HL-60/S4 treated with phorbol 12-myristate 13-acetate at 8.2 ng/mL for 4 days and 3 days (cell line): Measurements from ENCODE around the gene CDX1.

Experiments used
- in situ Hi-C: fragments of 300-500 bp; cut with MboI; formaldehyde crosslinking; loops from 2 replicates; pipeline ENCODE4 v1.15.0; 2022; ENCODE audit warnings: low sequenced_read_pairs

Gene CDX1

DNA sequence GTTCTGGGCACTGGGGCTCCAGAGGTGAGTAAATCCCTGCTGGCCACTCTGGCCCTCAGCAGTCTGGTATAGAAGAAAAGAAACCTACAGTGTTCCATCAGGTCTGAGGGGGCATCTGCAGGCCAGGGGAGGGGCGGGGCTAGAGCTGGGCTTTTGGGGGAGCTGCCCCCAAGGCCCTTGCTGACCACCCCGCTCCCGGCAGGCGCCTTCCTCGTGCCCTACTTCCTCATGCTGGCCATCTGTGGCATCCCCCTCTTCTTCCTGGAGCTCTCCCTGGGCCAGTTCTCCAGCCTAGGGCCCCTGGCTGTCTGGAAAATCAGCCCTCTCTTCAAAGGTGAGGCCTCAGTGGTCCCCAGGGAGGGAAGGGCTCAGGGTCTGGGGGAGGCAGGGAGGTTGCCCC lies 29.9 kb downstream of the CDX1 start:
- in situ Hi-C loops, result no loop called here

DNA sequence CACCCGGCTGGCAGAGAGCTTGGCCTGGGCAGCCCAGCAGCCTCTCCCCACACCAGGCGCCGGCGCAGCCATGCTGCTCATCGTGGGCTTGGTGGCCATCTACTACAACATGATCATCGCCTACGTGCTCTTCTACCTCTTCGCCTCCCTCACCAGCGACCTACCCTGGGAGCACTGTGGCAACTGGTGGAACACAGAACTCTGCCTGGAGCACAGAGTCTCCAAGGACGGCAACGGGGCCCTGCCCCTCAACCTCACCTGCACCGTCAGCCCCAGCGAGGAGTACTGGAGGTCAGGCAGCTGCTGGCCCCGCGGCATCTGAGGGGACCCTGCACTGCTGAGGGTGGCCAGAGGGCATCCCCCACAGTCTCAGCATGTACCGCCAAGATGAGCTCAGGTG lies 30.4 kb downstream of the CDX1 start:
- in situ Hi-C loops, result no loop called here

DNA sequence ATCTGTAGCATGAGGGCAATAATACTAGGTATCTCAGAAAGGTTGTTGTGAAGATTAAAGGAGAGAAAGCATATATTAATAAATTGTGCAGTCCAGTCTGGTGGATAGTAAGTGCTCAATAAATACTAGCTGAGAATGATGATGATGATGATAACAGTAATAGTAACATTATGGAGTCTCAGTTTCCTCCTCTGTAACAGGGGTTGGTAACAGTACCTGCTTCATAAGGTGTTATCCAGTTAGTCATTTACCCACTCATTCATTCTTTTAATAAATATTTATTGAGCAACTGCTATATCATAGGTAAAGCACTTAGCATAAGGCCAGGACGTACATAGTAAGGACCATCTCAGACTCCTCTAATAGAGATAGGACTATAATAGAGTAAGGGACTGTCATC lies 30.9 kb downstream of the CDX1 start:
- in situ Hi-C loops, result no loop called here

DNA sequence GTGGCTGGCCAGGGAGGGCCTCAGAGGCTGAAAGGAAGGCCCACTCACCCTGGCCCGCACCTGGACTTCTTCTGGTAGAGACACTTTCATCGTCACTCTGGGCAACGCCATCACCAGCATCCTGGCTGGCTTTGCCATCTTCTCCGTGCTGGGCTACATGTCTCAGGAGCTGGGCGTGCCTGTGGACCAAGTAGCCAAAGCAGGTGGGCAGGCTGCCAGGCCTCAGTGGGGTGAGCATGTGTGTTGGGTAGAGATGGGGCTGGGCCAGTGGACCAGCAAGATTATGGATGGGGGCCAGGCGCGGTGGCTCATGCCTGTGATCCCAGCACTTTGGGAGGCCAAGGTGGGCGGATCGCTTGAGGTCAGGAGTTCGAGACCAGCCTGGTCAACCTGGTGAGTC lies 35.9 kb downstream of the CDX1 start:
- in situ Hi-C loops, result loop anchor here (25.0 kb wide), 1 partner anchor 165 kb away; no protein-coding TSS in a partner anchor

DNA sequence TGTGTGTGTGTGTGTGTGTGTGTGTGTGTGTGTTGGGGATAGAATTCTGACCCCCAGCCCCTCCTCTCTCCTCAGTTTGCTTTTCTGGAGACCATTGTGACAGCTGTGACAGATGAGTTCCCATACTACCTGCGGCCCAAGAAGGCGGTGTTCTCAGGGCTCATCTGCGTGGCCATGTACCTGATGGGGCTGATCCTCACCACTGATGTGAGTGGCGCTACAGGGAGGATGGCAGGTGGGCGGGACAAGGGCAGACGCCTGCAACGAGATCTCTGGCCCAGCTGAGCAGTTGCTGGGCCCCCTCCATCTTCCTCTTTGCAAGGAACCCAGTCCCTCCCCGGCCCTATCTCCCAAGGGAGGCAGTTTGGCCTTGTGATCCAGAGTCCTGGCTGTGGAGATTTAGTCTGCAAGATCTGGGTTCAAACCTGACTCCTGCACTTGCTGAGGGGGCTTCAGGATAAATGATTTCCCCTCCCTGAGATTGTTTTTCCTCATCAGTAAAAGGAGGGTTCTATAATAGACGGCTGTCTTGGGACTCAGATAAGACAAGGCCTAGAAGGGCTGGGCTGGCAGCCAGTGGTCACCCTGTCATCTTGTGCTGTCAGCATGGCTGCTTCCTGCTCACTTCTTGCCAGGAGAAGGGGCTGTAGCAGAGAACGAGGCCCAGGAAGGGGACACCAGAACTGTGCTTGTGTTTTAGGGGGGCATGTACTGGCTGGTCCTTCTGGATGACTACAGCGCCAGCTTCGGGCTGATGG lies 37.4 kb downstream of the CDX1 start:
- in situ Hi-C loops, result loop anchor here (25.0 kb wide), 1 partner anchor 167 kb away; no protein-coding TSS in a partner anchor

DNA sequence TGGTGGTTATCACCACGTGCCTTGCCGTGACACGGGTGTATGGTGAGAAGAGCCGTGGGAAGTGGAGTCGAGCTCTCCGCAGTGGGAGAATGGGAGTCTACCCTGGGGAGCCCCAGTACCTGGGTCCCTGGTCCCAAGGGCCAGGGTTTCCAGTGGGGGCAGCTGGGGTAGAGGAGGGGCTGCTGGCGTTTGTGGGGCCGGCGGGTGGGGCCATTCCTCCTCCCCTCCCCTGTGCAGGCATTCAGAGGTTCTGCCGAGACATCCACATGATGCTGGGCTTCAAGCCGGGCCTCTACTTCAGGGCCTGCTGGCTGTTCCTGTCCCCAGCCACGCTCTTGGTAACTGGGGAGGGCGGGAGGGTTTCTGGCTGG lies 38.0 kb downstream of the CDX1 start:
- in situ Hi-C loops, result loop anchor here (25.0 kb wide), 1 partner anchor 167 kb away; no protein-coding TSS in a partner anchor

DNA sequence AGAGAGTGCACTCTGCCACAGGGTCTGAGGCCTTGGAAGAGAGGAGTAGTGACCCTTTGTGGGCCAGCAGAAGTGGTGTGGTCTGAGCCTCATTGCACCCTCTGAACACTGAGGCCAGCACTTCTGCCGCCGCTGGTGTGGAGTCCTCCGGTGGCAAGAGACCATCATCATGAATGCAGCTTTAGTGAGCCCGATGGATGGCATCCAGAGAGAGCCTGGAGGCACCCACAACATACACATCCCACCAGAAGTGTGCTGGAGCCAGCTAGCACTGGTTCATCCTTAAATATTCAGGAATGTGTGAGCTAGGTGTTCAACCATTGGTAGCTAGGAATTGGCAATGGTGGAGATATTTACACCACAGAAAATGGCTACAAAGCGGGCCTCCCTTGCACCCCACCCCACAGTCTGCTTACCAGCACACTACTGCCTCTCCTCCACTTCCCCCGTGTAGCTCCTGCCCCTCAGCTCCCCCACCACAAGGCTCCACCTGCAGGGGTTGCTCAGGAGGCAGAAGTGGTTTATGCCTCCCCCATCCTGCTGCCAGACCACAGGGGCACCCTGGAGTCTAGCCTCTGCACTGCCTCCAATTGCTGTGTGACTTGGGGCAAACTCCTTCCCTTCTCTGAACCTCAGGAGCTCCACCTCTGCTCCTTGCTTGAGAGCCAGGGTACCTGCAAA lies 39.7 kb downstream of the CDX1 start:
- in situ Hi-C loops, result loop anchor here (25.0 kb wide), 1 partner anchor 169 kb away; no protein-coding TSS in a partner anchor

DNA sequence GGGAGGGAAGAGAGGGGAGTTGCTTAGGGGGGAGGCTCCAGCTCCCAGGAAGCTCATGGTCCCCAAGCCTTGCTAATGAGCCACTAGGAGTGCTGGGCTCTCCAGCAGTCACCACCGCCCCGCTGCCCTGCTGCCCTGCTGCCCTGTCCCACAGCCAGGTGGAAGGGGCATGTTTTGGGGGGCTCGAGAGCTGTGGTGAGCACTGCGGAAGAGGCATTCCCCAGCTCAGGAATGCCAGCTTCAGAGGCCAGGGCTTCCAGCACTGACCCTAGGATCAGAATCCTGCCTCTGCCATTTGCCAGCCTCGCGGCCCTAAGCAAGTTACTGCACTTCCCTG lies 40.2 kb downstream of the CDX1 start:
- in situ Hi-C loops, result loop anchor here (25.0 kb wide), 1 partner anchor 169 kb away; no protein-coding TSS in a partner anchor

DNA sequence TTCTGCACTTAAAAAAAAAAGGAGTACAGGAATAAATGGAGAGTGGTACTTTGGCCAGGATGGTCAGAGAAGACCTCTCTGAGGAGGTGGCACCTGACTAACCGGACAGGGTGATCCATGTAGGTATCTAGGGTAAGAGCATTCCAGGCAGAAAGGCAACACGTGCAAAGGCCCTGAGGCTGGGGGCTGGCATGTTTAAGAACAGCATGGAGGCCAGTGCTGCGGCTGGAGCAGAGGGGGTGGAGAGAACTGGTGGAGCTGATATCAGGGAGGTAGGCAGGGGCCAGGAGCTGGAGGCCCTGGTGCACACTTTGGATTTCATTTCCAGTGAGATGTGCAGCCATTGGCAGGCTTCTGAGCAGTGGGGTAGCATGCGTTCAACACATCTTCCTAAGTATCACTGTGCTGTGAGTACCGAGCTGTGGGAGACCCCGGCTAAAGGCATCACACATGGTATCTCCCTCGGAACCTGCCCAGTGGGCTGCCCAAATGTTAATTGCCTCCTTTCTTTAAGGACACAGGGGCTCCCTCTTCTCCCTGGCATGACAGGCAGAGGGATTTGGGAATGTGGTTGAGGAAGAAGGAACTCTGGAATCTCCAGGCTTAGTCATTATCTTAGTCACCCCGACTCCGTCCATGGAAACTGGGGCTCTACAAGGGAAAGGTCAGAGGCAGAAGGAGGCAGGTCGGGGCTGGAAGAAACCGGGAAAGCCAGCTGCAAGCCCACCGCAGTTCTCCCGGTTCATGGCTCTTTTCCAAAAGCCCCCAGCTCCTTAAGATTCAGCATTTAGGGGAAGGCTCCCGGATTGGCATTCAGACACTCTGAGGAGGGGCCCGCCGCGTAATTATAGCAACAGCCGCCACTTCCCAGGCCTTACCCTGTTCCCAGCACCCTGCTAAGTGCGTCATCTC lies 41.9 kb downstream of the CDX1 start:
- in situ Hi-C loops, result loop anchor here (25.0 kb wide), 1 partner anchor 171 kb away; no protein-coding TSS in a partner anchor

DNA sequence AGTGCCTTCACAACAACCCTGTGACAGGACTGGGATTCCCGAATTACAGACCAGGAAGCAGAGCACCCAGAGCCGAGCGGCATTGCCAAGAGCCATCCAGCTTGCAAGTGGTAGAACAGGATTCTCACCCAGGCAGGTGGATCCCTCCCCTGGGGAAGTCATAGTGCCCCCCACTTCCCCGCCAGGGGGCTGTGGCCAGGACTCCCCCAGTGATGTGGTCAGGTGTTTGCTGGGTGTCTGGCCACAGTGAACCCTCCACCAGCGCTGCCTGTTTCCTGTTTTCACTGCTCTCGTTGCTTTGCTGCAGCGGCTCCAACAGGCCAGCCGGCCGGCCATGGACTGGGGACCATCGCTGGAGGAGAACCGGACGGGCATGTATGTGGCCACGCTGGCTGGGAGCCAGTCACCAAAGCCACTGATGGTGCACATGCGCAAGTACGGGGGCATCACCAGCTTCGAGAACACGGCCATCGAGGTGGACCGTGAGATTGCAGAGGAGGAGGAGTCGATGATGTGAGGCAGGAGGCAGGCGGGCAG lies 42.6 kb downstream of the CDX1 start:
- in situ Hi-C loops, result loop anchor here (25.0 kb wide), 1 partner anchor 172 kb away; no protein-coding TSS in a partner anchor

DNA sequence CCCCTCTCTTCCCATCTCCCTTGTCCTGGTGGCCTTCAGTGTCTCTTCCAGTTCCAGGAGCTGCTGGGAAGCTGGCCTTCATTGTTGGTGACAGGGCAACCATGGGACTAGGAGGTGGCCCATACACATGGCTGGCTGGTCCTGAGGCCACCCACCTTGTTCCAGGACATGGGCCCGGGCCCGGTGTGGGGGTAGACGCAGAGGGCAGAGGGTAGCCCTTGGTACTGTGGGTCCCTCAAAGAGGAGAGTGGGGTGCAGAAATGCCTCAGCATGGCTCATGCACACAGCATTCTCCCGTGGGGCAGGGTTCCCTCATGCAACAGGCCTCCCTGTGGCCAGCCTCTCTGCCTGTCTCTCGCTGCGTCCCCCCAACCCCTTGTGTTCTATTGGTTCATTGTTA lies 44.1 kb downstream of the CDX1 start:
- in situ Hi-C loops, result loop anchor here (25.0 kb wide), 1 partner anchor 173 kb away; no protein-coding TSS in a partner anchor

DNA sequence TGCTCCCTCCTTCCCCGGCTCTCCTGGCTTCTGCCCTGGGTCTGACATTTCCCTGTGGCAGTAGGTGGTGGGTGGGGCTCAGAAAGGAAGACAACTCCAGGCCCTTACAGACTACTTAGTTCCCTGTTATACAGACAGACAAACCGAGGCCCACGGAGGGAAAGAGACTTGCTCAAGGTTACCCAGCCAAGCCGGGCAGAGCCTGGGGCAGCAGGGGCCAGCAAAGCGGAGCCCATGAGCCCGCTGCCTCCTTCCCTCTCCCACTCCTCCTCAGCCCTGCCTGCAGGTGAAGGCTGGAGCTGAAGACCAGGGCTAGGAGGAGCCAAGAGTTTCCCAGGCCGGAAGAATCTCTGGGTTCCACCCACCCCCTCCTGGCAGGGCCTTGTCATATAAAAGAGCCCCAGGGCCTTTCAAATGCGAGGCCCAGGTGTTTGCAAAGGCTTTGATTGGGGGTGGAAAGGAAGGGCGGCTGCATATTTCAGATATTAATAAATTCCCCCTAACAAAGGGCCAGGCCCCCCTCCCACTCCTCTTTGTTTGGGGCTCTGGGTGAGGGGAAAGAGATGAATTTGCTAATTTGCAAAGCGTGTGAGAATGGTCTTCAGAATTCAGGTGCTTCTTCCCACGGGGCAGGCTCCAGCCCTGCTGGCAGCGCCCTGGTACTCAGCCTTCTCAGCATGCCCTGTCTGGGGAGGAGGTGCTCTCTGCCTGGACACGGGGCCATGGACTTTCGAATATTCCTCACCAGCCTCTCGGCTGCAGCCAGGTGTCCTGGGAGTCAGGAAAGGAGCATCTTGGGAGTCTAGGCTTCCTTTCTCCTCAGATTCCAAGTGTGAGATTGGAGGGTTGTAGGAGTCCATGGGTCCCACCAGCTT lies 44.8 kb downstream of the CDX1 start:
- in situ Hi-C loops, result loop anchor here (25.0 kb wide), 1 partner anchor 174 kb away; no protein-coding TSS in a partner anchor

DNA sequence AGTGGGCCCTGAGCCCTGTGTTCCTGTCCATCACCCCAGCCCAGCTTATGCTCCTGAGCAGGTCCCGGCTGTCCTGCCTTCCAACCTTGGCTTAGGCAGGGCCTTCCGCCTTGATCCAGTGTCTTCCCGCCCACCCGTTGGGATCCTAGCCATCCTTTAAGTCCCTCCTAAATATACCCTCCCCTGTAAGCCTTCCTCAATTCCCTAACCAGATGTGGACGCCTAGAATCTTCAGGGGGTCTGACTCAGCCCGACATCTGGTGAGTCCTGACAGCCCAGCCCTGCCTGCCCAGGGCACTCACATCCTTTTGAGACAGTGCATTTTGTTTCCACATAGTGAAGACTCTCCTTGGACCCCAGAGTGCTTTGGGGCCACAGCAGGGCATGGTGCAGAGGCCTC lies 47.0 kb downstream of the CDX1 start:
- in situ Hi-C loops, result loop anchor here (25.0 kb wide), 1 partner anchor 176 kb away; no protein-coding TSS in a partner anchor

DNA sequence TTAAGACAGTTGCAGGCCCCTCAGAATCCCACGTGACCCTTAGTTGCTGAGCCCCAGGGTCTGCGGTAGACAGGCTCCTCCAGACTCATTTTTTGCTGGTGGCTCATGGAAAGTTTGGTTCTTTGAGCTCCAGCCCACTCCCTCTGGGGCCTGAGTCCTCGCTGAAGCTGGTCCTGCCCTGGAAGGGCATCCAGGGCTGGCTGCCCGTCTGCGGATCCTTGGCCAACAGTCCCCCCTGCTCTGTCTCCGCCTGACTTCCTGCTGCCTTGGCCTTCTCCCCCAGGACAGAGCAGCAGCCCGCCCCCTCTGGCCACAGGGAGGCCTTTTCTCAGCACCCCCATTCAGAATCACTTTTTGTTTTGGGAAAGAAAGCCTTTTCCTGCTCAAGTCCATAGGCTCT lies 47.7 kb downstream of the CDX1 start:
- in situ Hi-C loops, result loop anchor here (25.0 kb wide), 1 partner anchor 177 kb away; no protein-coding TSS in a partner anchor

DNA sequence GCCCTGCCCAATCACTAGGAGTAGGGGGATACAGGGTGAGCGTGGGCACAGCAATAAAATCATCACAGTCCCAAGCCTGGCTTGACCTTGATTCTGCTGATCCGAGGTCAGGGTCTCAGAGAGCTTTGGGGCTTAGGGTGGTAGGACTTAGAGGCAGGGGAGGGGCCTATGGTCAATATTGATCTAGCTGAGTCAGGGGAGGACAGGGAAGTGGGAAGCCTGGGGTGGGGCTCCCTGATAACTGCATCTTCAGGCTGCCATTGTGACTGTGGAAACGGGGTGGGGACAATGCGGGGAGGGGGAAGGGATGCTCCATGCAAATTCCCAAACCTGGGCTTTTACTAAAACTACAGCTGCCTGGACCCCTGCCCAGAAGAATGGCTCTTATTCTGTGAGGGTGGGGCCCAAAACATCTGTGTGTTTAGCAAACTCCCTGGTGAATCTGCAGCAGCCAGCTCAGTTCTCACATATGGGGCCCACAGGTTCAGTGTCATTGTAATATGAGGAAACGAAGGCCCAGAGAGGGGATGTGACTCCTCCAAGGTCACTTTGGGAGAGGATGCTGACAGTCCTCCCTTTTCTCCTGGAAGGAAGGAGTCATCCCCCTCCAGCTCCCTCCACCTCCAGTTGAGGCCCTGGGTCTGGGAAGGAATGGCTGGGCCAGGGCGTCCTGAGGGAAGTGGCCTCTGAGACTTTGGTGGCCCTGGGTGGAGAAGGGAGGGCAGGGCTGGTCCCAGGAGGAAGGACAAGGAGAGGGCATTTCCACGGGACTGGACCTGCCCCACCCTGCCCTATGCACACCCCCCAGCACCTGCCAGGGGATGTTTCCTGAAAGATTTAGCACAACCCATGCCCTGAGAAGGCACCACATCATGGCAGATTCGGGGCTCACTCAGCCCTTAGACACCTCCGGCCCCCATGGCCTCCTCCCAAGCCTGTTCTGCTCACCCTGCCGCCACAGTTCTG lies 49.7 kb downstream of the CDX1 start:
- in situ Hi-C loops, result loop anchor here (25.0 kb wide), 1 partner anchor 179 kb away; no protein-coding TSS in a partner anchor

DNA sequence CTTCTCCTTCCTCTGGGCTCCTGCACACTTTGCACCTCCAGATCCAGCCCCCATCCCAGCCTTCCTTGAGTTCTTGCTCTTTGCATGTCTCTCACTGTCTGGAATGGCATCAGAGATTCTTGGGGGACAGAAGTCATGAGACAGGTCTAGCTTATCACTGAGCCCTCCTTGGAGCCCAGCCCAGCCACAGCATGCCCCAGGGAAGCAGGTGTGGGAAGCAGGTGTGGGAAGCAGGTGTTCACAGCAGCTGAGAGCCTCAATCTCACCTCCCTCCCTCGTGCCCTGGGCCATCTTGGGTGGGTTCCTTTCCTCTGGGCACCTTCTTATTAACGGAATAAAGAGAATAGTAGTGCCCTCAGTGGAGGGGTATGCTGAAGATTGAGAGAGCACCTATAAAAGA lies 50.5 kb downstream of the CDX1 start:
- in situ Hi-C loops, result loop anchor here (25.0 kb wide), 1 partner anchor 180 kb away; no protein-coding TSS in a partner anchor

DNA sequence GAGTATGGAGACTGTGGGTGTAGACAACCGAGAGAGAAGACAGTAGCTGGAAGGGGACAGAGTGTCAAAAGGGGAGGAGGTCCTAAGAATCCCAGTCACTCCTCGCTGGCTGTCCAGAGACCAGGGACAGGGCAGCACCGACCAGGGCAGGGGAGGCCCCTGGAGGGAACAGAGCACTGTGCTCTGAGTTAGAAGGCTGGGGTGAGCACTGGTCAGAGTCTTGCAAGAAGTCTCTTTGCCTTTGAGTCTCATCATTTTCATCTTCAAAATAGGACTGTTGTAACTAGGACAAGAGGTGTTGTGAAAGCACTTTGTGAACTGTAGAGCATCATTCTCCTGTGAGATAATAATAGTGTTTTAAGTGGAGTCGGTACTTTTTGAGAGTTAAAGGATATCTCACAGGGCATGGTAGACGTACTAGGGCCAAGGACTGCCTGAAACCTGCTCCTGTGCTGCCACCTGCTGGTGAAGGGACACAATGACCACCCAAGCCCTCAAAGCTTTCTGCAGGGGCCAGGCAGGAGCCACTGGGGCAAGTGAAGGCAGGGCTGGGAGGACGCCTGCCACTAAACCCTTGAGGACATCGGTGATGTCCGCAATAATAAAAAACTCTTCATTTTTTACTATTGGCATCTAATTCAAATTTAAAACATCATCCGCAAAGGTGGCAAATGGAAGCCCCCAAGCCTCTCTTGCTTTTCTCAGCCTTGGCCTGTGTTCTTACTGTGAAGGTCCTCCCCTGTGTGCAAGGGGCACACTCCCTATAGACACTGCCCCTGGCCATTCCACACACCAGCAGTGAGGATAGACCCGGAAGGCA lies 51.5 kb downstream of the CDX1 start:
- in situ Hi-C loops, result loop anchor here (25.0 kb wide), 1 partner anchor 181 kb away; no protein-coding TSS in a partner anchor
